ENCODE results near the gene TNFRSF14.

The TNFRSF14 gene

GRCh38 chr1:2512862-2513421 lies 43.2 kb upstream of the TNFRSF14 start:
- no peak for TF ChIP-seq CEBPB (IDR thresholded peaks at IDR 0.05)
- no peak for TF ChIP-seq TCF12 (IDR thresholded peaks at IDR 0.05; ENCODE audit: low read depth)

GRCh38 chr1:2513939-2514652 lies 42.1 kb upstream of the TNFRSF14 start:
- TF ChIP-seq TAF1 (IDR thresholded peaks at IDR 0.05; ENCODE audit: low read depth) (no peak), EP300 (IDR thresholded peaks at IDR 0.05; ENCODE audit: borderline replicate concordance) (no peak), EGR1 (IDR thresholded peaks at IDR 0.05) (no peak), MAX (IDR thresholded peaks at IDR 0.05) (no peak), CREB1 (IDR thresholded peaks at IDR 0.05; ENCODE audit: low read depth) (no peak), TEAD4 (IDR thresholded peaks at IDR 0.05) (no peak), ZBTB7A (IDR thresholded peaks at IDR 0.05; ENCODE audit: low read depth) (no peak), USF1 (IDR thresholded peaks at IDR 0.05) (no peak), YY1 (IDR thresholded peaks at IDR 0.05; ENCODE audit: low read depth) (no peak), NFIC (IDR thresholded peaks at IDR 0.05) (no peak), CEBPB (IDR thresholded peaks at IDR 0.05) (no peak), TCF12 (IDR thresholded peaks at IDR 0.05; ENCODE audit: low read depth) (no peak), REST (IDR thresholded peaks at IDR 0.05; ENCODE audit: low read depth) (no peak), FOXM1 (IDR thresholded peaks at IDR 0.05; ENCODE audit: borderline replicate concordance, low read depth) (no peak), RAD21 (IDR thresholded peaks at IDR 0.05; ENCODE audit: low read depth) (no peak)

- TF ChIP-seq REST (IDR thresholded peaks at IDR 0.05; ENCODE audit: low read depth) (no peak), CEBPB (IDR thresholded peaks at IDR 0.05) (no peak), TEAD4 (IDR thresholded peaks at IDR 0.05) (no peak), RAD21 (IDR thresholded peaks at IDR 0.05; ENCODE audit: low read depth) (no peak), TCF12 (IDR thresholded peaks at IDR 0.05; ENCODE audit: low read depth) (no peak), NFIC (IDR thresholded peaks at IDR 0.05) (no peak), MAX (IDR thresholded peaks at IDR 0.05) (no peak), EP300 (IDR thresholded peaks at IDR 0.05; ENCODE audit: borderline replicate concordance) (no peak), YY1 (IDR thresholded peaks at IDR 0.05; ENCODE audit: low read depth) (no peak), ZBTB7A (IDR thresholded peaks at IDR 0.05; ENCODE audit: low read depth) (no peak), CREB1 (IDR thresholded peaks at IDR 0.05; ENCODE audit: low read depth) (no peak), USF1 (IDR thresholded peaks at IDR 0.05) (no peak), FOXM1 (IDR thresholded peaks at IDR 0.05; ENCODE audit: borderline replicate concordance, low read depth) (no peak)
These were observed 41.1 kb upstream of the TNFRSF14 start for GRCh38 chr1:2514863-2515762.

- no peak for TF ChIP-seq TCF12 (IDR thresholded peaks at IDR 0.05; ENCODE audit: low read depth)
- no peak for TF ChIP-seq MAX (IDR thresholded peaks at IDR 0.05)
- TF ChIP-seq RAD21 (IDR thresholded peaks at IDR 0.05; ENCODE audit: low read depth) = no peak
- no peak for TF ChIP-seq TEAD4 (IDR thresholded peaks at IDR 0.05)
- no peak for TF ChIP-seq CEBPB (IDR thresholded peaks at IDR 0.05)
- no peak for TF ChIP-seq FOXM1 (IDR thresholded peaks at IDR 0.05; ENCODE audit: borderline replicate concordance, low read depth)
- TF ChIP-seq YY1 (IDR thresholded peaks at IDR 0.05; ENCODE audit: low read depth) = no peak
- TF ChIP-seq USF1 (IDR thresholded peaks at IDR 0.05) = no peak
- TF ChIP-seq REST (IDR thresholded peaks at IDR 0.05; ENCODE audit: low read depth) = no peak
- TF ChIP-seq ZBTB7A (IDR thresholded peaks at IDR 0.05; ENCODE audit: low read depth) = no peak
- TF ChIP-seq NFIC (IDR thresholded peaks at IDR 0.05) = no peak
These were observed 40.4 kb upstream of the TNFRSF14 start for GRCh38 chr1:2515763-2516080.
